ENCODE data around the gene MRPS31. TPM values are rescaled to one million over a fixed set of nuclear protein-coding genes. Genes with fewer than 3 reads are reported as not detected.
"Not testable (repeated sequence)": the region's sequence is repeated elsewhere in the genome, so short reads cannot be mapped to it uniquely, and the experiment has no call there.

Gene MRPS31
- total RNA-seq, 8 experiments from 2014 or later: 22.4 to 35.7 (median 30.7) TPM

DNA sequence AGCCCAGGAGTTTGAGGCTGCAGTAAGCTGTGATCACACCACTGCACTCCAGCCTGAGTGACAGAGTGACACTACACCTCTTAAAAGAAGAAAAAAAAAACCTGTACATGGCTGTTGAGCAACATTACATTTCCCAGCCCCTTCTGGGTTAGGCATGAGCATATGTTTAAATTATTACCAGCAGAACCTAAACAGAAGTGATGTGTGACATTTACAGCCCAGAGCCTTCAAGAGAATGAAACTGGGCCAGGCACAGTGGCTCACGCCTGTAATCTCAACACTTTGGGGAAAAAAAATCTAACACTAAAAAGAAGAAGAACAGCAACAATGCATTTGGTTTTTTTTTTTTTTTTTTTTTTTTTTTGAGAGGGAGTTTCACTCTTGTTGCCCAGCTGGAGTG is 38.3 kb downstream of the MRPS31 start:
- Histone ChIP-seq H3K4me1 (replicated peaks in 1 of 2) (no peaks in the 10 kb centered on the region), H3K27ac (no peak overlapping the region), H3K4me3 (no peak overlapping the region)
- in situ Hi-C loops (cut with MboI; ENCODE audit: low pct_unique_long_range_greater_than_20kb in 2 of 9, low sequenced_read_pairs in 9 of 9, unreplicated experiment in 9 of 9): no loop called here
- 100% methylated on average over 1 of the region's 1 CpG; no CpG with 5 or more reads in 5 of the 10 experiments for WGBS, 10 experiments
- no peak for ATAC-seq (replicated peaks in 6 of 8)

DNA sequence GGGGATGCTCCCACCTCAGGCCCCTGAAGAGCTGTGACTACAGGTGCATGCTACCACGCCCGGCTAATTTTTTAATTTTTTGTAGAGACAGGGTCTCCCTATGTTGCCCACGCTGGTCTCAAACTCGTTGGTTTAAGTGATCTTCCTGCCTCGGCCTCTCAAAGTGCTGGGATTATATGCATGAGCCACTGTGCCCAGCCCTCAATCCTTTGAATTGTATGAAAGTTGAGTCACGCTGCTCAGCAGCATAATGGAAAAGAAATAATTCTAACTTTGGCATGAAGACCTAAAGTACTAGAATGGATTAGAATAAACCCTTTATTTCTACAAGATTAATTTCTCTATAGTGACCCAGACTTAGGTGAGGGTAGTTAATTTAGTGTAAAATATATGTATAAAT is 42.4 kb downstream of the MRPS31 start:
- in situ Hi-C loops (cut with MboI; ENCODE audit: low pct_unique_long_range_greater_than_20kb in 2 of 9, low sequenced_read_pairs in 9 of 9, unreplicated experiment in 9 of 9): no loop called here
- H3K27ac ChIP-seq: no peak overlapping the region
- ATAC-seq (replicated peaks in 6 of 8): peak in 2 of 8 experiments; percentile 75 to 89
- 67 to 100% (median 94%) methylated on average over 1 to 6 of the region's 6 CpGs; no CpG with 5 or more reads in 3 of the 10 experiments for WGBS, 10 experiments
- no peaks in the 10 kb centered on the region for H3K4me1 ChIP-seq (replicated peaks in 1 of 2)
- H3K4me3 ChIP-seq: no peak overlapping the region

- in situ Hi-C loops (cut with MboI; ENCODE audit: low pct_unique_long_range_greater_than_20kb in 2 of 9, low sequenced_read_pairs in 9 of 9, unreplicated experiment in 9 of 9); H3K4me1 ChIP-seq (replicated peaks in 1 of 2); H3K4me3 ChIP-seq; H3K27ac ChIP-seq: not testable (repeated sequence)
- no CpG with 5 or more reads among the region's 1 CpG for WGBS, 10 experiments
- ATAC-seq (replicated peaks in 6 of 8): peak in 3 of 8 experiments; percentile 67 to 93 (median 89)
Observed at GRCh38 chr13:40714433-40714832, 56.6 kb downstream of the MRPS31 start.

GRCh38 chr13:40706439-40706838 is 64.6 kb downstream of the MRPS31 start:
- in situ Hi-C loops (cut with MboI; ENCODE audit: low pct_unique_long_range_greater_than_20kb in 2 of 9, low sequenced_read_pairs in 9 of 9, unreplicated experiment in 9 of 9): no loop called here
- H3K4me1 ChIP-seq (replicated peaks in 1 of 2): no peaks in the 10 kb centered on the region
- H3K4me3 ChIP-seq: no peak overlapping the region
- no peak for ATAC-seq (replicated peaks in 6 of 8)
- H3K27ac ChIP-seq: no peak overlapping the region
- 20 to 100% (median 92%) methylated on average over 1 to 2 of the region's 2 CpGs; no CpG with 5 or more reads in 1 of the 10 experiments for WGBS, 10 experiments

- 58 to 100% (median 92%) methylated on average over 1 to 5 of the region's 5 CpGs; no CpG with 5 or more reads in 2 of the 10 experiments for WGBS, 10 experiments
- Histone ChIP-seq H3K4me1 (replicated peaks in 1 of 2) (no peaks in the 10 kb centered on the region), H3K27ac (no peak overlapping the region), H3K4me3 (no peak overlapping the region)
- in situ Hi-C loops (cut with MboI; ENCODE audit: low pct_unique_long_range_greater_than_20kb in 2 of 9, low sequenced_read_pairs in 9 of 9, unreplicated experiment in 9 of 9): loop anchor here (25.0 kb wide), 6 partner anchors 635 to 1010 kb away; no protein-coding TSS in a partner anchor
- no peak for ATAC-seq (replicated peaks in 6 of 8)
Observed at GRCh38 chr13:40697711-40698110, 73.3 kb downstream of the MRPS31 start.

DNA sequence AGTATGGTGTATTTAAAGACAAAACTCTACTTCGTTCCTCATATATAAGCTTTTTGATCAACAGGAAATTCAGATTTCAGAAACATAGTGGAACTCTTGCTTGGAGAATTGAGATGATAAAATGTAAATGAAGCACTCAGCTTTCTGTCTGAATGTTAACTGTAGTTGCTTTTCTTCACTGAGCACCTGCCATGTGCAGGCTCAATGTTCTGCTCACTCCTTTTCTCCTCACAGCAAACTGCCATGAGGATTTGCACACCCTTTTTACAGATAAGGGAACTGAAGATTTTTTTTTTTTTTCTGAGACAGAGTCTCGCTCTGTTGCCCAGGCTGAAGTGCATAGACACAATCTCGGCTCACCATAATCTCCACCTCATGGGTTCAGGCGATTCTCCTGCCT is 76.6 kb downstream of the MRPS31 start:
- ATAC-seq (replicated peaks in 6 of 8): no peak
- 62 to 100% (median 75%) methylated on average over 1 to 4 of the region's 4 CpGs; no CpG with 5 or more reads in 2 of the 10 experiments for WGBS, 10 experiments
- Histone ChIP-seq H3K4me3 (no peak overlapping the region), H3K4me1 (replicated peaks in 1 of 2) (no peaks in the 10 kb centered on the region), H3K27ac (no peak overlapping the region)
- in situ Hi-C loops (cut with MboI; ENCODE audit: low pct_unique_long_range_greater_than_20kb in 2 of 9, low sequenced_read_pairs in 9 of 9, unreplicated experiment in 9 of 9): loop anchor here (25.0 kb wide), 6 partner anchors 632 to 1007 kb away; no protein-coding TSS in a partner anchor

DNA sequence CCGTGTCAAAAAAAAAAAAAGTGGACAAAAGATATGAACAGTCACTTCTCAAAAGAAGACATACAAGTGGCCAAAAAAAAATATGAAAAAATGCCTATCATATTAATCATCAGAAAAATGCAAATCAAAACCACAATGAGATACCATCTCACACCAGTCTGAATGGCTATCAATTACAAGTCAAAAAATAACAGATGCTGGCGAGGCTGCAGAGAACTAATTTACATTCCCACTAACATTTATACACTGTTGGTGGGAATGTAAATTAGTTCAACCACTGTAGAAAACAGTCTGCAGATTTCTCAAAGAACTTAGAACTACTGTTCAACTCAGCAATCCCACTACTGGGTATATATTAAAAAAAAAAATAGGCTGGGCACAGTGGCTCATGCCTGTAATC is 78.0 kb downstream of the MRPS31 start:
- Histone ChIP-seq H3K4me3 (no peak overlapping the region), H3K4me1 (replicated peaks in 1 of 2) (no peaks in the 10 kb centered on the region), H3K27ac (no peak overlapping the region)
- 0 to 100% (median 63%) methylated on average over 1 to 2 of the region's 2 CpGs; no CpG with 5 or more reads in 1 of the 10 experiments for WGBS, 10 experiments
- peak in 3 of 8 experiments; percentile 93 to 99 (median 99) for ATAC-seq (replicated peaks in 6 of 8)
- in situ Hi-C loops (cut with MboI; ENCODE audit: low pct_unique_long_range_greater_than_20kb in 2 of 9, low sequenced_read_pairs in 9 of 9, unreplicated experiment in 9 of 9): loop anchor here (25.0 kb wide), 6 partner anchors 631 to 1006 kb away; no protein-coding TSS in a partner anchor

GRCh38 chr13:40688781-40689180 is 82.2 kb downstream of the MRPS31 start:
- 35 to 100% (median 80%) methylated on average over 1 to 3 of the region's 3 CpGs; no CpG with 5 or more reads in 3 of the 10 experiments for WGBS, 10 experiments
- Histone ChIP-seq H3K4me3 (no peak overlapping the region), H3K4me1 (replicated peaks in 1 of 2) (no peaks in the 10 kb centered on the region), H3K27ac (no peak overlapping the region)
- in situ Hi-C loops (cut with MboI; ENCODE audit: low pct_unique_long_range_greater_than_20kb in 2 of 9, low sequenced_read_pairs in 9 of 9, unreplicated experiment in 9 of 9): loop anchor here (10.0 to 25.0 kb wide), 7 partner anchors 614 to 1001 kb away; no protein-coding TSS in a partner anchor
- no peak for ATAC-seq (replicated peaks in 6 of 8)

- 0 to 80% (median 27%) methylated on average over 1 to 10 of the region's 11 CpGs for WGBS, 10 experiments
- Histone ChIP-seq H3K4me1 (replicated peaks in 1 of 2) (peaks cover 0 to 2% of the 10 kb centered on the region in 2 donors), H3K4me3 (no peak overlapping the region), H3K27ac (no peak overlapping the region)
- peak in 3 of 8 experiments; percentile 31 to 52 (median 37) for ATAC-seq (replicated peaks in 6 of 8)
- in situ Hi-C loops (cut with MboI; ENCODE audit: low pct_unique_long_range_greater_than_20kb in 2 of 9, low sequenced_read_pairs in 9 of 9, unreplicated experiment in 9 of 9): loop anchor here (10.0 to 25.0 kb wide), 7 partner anchors 608 to 995 kb away; no protein-coding TSS in a partner anchor
Observed at GRCh38 chr13:40682449-40683240, 88.3 kb downstream of the MRPS31 start.

DNA sequence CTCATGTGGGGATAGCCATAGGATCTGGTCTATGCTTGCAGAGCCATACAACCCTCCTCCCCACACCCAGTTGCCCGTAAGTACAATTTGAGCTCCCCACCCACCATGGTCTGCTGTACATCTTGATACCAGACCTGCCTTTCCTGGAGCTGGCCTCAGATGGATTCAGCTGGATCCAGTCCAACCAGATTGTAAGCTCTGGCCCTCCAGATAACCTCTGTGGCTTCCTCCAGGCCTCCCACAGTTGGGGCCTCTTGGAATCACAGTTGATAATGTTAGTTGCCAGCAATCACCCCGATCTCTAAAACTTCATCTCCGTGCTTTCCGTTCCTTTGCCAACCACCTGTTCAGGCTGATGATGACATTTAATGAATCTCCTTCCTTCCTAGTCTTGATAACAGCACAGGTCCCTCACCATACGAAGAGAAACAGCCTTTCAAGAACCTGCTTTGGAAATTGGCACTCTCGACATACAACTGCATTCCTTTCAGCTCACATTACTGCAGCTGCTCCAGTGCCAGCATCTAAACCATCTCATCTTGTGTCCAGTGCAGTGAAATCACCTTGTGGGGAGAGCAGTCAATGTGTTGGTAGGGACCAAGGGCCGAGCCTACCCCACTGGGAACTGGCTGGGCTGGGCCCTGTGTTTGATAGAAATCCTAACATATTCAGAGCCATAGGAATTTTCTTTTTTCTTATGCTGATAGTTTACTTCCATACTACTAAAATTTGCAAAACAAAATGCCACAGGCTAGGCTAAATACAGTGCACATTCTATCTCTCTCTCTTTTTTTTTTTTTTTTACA is 89.4 kb downstream of the MRPS31 start:
- ATAC-seq (replicated peaks in 6 of 8): peak in 5 of 8 experiments; percentile 8 to 73 (median 68)
- Histone ChIP-seq H3K27ac (no peak overlapping the region), H3K4me1 (replicated peaks in 1 of 2) (peaks cover 0 to 2% of the 10 kb centered on the region in 2 donors), H3K4me3 (no peak overlapping the region)
- 35 to 100% (median 75%) methylated on average over 1 to 7 of the region's 7 CpGs; no CpG with 5 or more reads in 2 of the 10 experiments for WGBS, 10 experiments
- in situ Hi-C loops (cut with MboI; ENCODE audit: low pct_unique_long_range_greater_than_20kb in 2 of 9, low sequenced_read_pairs in 9 of 9, unreplicated experiment in 9 of 9): loop anchor here (10.0 to 25.0 kb wide), 7 partner anchors 607 to 994 kb away; no protein-coding TSS in a partner anchor

- in situ Hi-C loops (cut with MboI; ENCODE audit: low pct_unique_long_range_greater_than_20kb in 2 of 9, low sequenced_read_pairs in 9 of 9, unreplicated experiment in 9 of 9): loop anchor here (10.0 to 25.0 kb wide), 7 partner anchors 606 to 993 kb away; no protein-coding TSS in a partner anchor
- Histone ChIP-seq H3K4me1 (replicated peaks in 1 of 2) (peaks cover 0 to 2% of the 10 kb centered on the region in 2 donors), H3K4me3 (no peak overlapping the region), H3K27ac (no peak overlapping the region)
- no peak for ATAC-seq (replicated peaks in 6 of 8)
- WGBS, 10 experiments: 25 to 100% (median 64%) methylated on average over 1 to 6 of the region's 7 CpGs; no CpG with 5 or more reads in 1 of the 10 experiments
Observed at GRCh38 chr13:40680659-40681323, 90.2 kb downstream of the MRPS31 start.

DNA sequence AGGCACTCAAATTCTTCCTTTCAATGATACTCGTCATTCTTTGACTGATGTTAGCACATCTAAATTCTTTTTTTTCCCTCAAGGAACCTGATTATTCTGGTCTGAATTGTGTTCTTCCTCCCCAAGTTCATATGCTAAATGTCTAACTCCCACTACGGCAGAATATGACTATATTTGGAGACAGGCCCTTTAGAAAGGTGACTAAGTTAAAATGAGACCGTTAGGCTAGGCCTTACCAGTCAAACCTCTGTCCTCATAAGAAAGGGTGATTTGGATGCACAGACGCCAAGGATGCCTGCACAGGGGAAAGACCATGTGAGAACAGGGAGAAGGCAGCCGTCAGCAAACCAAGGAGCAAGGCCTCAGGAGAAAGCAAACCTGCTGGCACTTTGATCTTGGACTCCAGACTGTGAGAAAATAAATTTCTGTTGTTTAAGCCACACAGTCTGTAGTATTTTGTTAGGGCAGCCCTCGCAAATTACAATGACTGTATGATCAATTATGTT is 91.5 kb downstream of the MRPS31 start:
- H3K4me1 ChIP-seq (replicated peaks in 1 of 2): peaks cover 0 to 2% of the 10 kb centered on the region in 2 donors
- H3K27ac ChIP-seq: no peak overlapping the region
- H3K4me3 ChIP-seq: no peak overlapping the region
- in situ Hi-C loops (cut with MboI; ENCODE audit: low pct_unique_long_range_greater_than_20kb in 2 of 9, low sequenced_read_pairs in 9 of 9, unreplicated experiment in 9 of 9): loop anchor here (25.0 kb wide), 6 partner anchors 617 to 992 kb away; no protein-coding TSS in a partner anchor
- 60 to 100% (median 78%) methylated on average over 1 to 6 of the region's 6 CpGs; no CpG with 5 or more reads in 2 of the 10 experiments for whole genome bisulfite sequencing, 10 experiments
- ATAC-seq (replicated peaks in 6 of 8): no peak

Data from motor neuron (in vitro differentiated cells).